Measurements from ENCODE around the gene COPS9.

Gene COPS9

GRCh38 chr2:240147382-240147781 is 11.3 kb upstream of the COPS9 start:
- no peak for DNase-seq

GRCh38 chr2:240146627-240147278 is 10.6 kb upstream of the COPS9 start:
- DNase-seq, result no peak

GRCh38 chr2:240146141-240146561 is 10.0 kb upstream of the COPS9 start:
- DNase-seq, result no peak

- DNase-seq, result no peak
Measured at GRCh38 chr2:240145461-240145860, 9.4 kb upstream of the COPS9 start.

- DNase-seq, result no peak
Measured at GRCh38 chr2:240144649-240145261, 8.7 kb upstream of the COPS9 start.

GRCh38 chr2:240143801-240144648 is 7.9 kb upstream of the COPS9 start:
- DNase-seq, result peak; percentile 52

GRCh38 chr2:240143276-240143675 is 7.2 kb upstream of the COPS9 start:
- no peak for DNase-seq

- no peak for DNase-seq
Measured at GRCh38 chr2:240142859-240143258, 6.8 kb upstream of the COPS9 start.

GRCh38 chr2:240142256-240142775 is 6.2 kb upstream of the COPS9 start:
- DNase-seq, result no peak

- no peak for DNase-seq
Measured at GRCh38 chr2:240141736-240142135, 5.6 kb upstream of the COPS9 start.

GRCh38 chr2:240140920-240141319 is 4.8 kb upstream of the COPS9 start:
- DNase-seq, result no peak

- no peak for DNase-seq
Measured at GRCh38 chr2:240140511-240140910, 4.4 kb upstream of the COPS9 start, which contains the start of gene OTOS. OTOS (minus strand) TSS chr2:240140658; CDS start chr2:240140326, 332 bp downstream.

GRCh38 chr2:240139666-240140393 is 3.7 kb upstream of the COPS9 start:
- no peak for DNase-seq

GRCh38 chr2:240139011-240139441 is 2.9 kb upstream of the COPS9 start:
- DNase-seq, result no peak

- no peak for DNase-seq
Measured at GRCh38 chr2:240138254-240138984, 2.3 kb upstream of the COPS9 start.

GRCh38 chr2:240137596-240138253 is 1.6 kb upstream of the COPS9 start:
- DNase-seq, result no peak

- DNase-seq, result no peak
Measured at GRCh38 chr2:240136671-240137292, 677 bp upstream of the COPS9 start.

- no peak for DNase-seq
Measured at GRCh38 chr2:240135706-240136012, 446 bp downstream of the COPS9 start.

- DNase-seq, result no peak
Measured at GRCh38 chr2:240134956-240135520, 1.1 kb downstream of the COPS9 start.

GRCh38 chr2:240134466-240134865 is 1.6 kb downstream of the COPS9 start:
- DNase-seq, result no peak

- DNase-seq, result no peak
Measured at GRCh38 chr2:240133401-240133800, 2.7 kb downstream of the COPS9 start.
